ENCODE measurements around the gene SLC7A6OS.

GRCh38 chr16:68296693-68297092 is 14.1 kb downstream of the SLC7A6OS start:
- TF ChIP-seq EP300 (IDR thresholded peaks at IDR 0.05; ENCODE audit: borderline replicate concordance) (no peak), FOXM1 (IDR thresholded peaks at IDR 0.05; ENCODE audit: borderline replicate concordance, low read depth) (no peak), RAD21 (IDR thresholded peaks at IDR 0.05; ENCODE audit: low read depth) (no peak), NFIC (IDR thresholded peaks at IDR 0.05) (no peak), ZBTB7A (IDR thresholded peaks at IDR 0.05; ENCODE audit: low read depth) (no peak), TEAD4 (IDR thresholded peaks at IDR 0.05) (no peak), EGR1 (IDR thresholded peaks at IDR 0.05) (no peak), CREB1 (IDR thresholded peaks at IDR 0.05; ENCODE audit: low read depth) (no peak), REST (IDR thresholded peaks at IDR 0.05; ENCODE audit: low read depth) (no peak), YY1 (IDR thresholded peaks at IDR 0.05; ENCODE audit: low read depth) (no peak), MAX (IDR thresholded peaks at IDR 0.05) (no peak), CEBPB (IDR thresholded peaks at IDR 0.05) (no peak)

All from Ishikawa (cell line).